Astrocyte (in vitro differentiated cells and primary cell): ENCODE measurements around the gene TCIRG1. TPM values are rescaled to one million over a fixed set of nuclear protein-coding genes. Genes with fewer than 3 reads are reported as not detected.

ENCODE experiments used
- DNase-seq: peaks from one replicate; pipeline ENCODE4 v3.0.0-alpha.2; 2010; ENCODE audit warnings: low read depth
- FAIRE-seq: peaks from 2 replicates; lab custom pipeline; 2011; peaks lifted over from hg19 to GRCh38; lab: Jason Lieb, UNC
- H2AFZ ChIP-seq: 2 replicates; pipeline ENCODE4 v1.6.0; 2012; ENCODE audit warnings: low read depth, low read length, inconsistent platforms
- H3K27ac ChIP-seq: 2 replicates; pipeline ENCODE4 v1.5.1; 2011; ENCODE audit warnings: low read depth, low read length, inconsistent platforms
- H3K27me3 ChIP-seq: 2 replicates; pipeline ENCODE4 v1.6.0; 2011; ENCODE audit warnings: low read length, inconsistent platforms; ENCODE audit not compliant: insufficient read depth
- H3K36me3 ChIP-seq: 2 replicates; pipeline ENCODE4 v1.5.1; 2011; ENCODE audit warnings: low read length, inconsistent platforms; ENCODE audit not compliant: insufficient read depth
- H3K4me1 ChIP-seq: 2 replicates; pipeline ENCODE4 v1.5.1; 2011; ENCODE audit warnings: low read length, inconsistent platforms; ENCODE audit not compliant: insufficient read depth
- H3K4me2 ChIP-seq: 2 replicates; pipeline ENCODE4 v1.6.0; 2012; ENCODE audit warnings: low read length, inconsistent platforms
- H3K4me3 ChIP-seq: 2 replicates; pipeline ENCODE4 v1.5.1; 2011; ENCODE audit warnings: low read depth, mild to moderate bottlenecking, low read length, inconsistent platforms; ENCODE audit not compliant: insufficient read depth
- H3K79me2 ChIP-seq: 2 replicates; pipeline ENCODE4 v1.6.0; 2012; ENCODE audit warnings: mild to moderate bottlenecking, low read length, inconsistent platforms; ENCODE audit not compliant: insufficient read depth
- H3K9ac ChIP-seq: 2 replicates; pipeline ENCODE4 v1.6.0; 2012; ENCODE audit warnings: mild to moderate bottlenecking, low read length, inconsistent platforms
- H3K9me3 ChIP-seq: 2 replicates; pipeline ENCODE4 v1.5.1; 2012; ENCODE audit warnings: low read depth, mild to moderate bottlenecking, low read length, inconsistent platforms; ENCODE audit not compliant: insufficient read depth
- H4K20me1 ChIP-seq: 2 replicates; pipeline ENCODE4 v1.6.0; 2012; ENCODE audit warnings: low read length, inconsistent platforms; ENCODE audit not compliant: insufficient read depth
- H3K27ac Mint-ChIP-seq: one replicate; pipeline ENCODE4 v1.8.0; 2021; ENCODE audit warnings: mild to moderate bottlenecking, mixed read lengths; ENCODE audit not compliant: unreplicated experiment
- H3K27me3 Mint-ChIP-seq: one replicate; pipeline ENCODE4 v1.8.0; 2021; ENCODE audit warnings: low read depth, mixed read lengths; ENCODE audit not compliant: unreplicated experiment
- H3K36me3 Mint-ChIP-seq: one replicate; pipeline ENCODE4 v1.8.0; 2021; ENCODE audit warnings: low read depth, mixed read lengths; ENCODE audit not compliant: unreplicated experiment
- H3K4me1 Mint-ChIP-seq: one replicate; pipeline ENCODE4 v1.8.0; 2021; ENCODE audit warnings: low read depth, mixed read lengths; ENCODE audit not compliant: unreplicated experiment
- H3K4me3 Mint-ChIP-seq: one replicate; pipeline ENCODE4 v1.8.0; 2021; ENCODE audit warnings: mild to moderate bottlenecking, moderate library complexity, mixed read lengths; ENCODE audit not compliant: unreplicated experiment
- H3K9me3 Mint-ChIP-seq: one replicate; pipeline ENCODE4 v1.8.0; 2021; ENCODE audit warnings: mild to moderate bottlenecking, mixed read lengths; ENCODE audit not compliant: unreplicated experiment
- EZH2 ChIP-seq: IDR thresholded peaks from 2 replicates; pipeline ENCODE4 v1.6.1; 2012; ENCODE audit warnings: mild to moderate bottlenecking, low read length, inconsistent platforms; ENCODE audit not compliant: insufficient read depth
- total RNA-seq: library from RNA; stranded (reverse); gene quantifications from 2 replicates; pipeline ENCODE4 v1.2.1, GENCODE V29; 2021
- TF ChIP-seq, protein P1 (sequence below): IDR thresholded peaks from 2 replicates; pipeline ENCODE4 v1.5.1; 2011; ENCODE audit warnings: low read depth, mild to moderate bottlenecking, inconsistent platforms, low read length, moderate library complexity; ENCODE audit not compliant: insufficient read depth

TCIRG1 gene
- total RNA-seq, 1 donor from 2014 or later, result 55.1 TPM

DNA sequence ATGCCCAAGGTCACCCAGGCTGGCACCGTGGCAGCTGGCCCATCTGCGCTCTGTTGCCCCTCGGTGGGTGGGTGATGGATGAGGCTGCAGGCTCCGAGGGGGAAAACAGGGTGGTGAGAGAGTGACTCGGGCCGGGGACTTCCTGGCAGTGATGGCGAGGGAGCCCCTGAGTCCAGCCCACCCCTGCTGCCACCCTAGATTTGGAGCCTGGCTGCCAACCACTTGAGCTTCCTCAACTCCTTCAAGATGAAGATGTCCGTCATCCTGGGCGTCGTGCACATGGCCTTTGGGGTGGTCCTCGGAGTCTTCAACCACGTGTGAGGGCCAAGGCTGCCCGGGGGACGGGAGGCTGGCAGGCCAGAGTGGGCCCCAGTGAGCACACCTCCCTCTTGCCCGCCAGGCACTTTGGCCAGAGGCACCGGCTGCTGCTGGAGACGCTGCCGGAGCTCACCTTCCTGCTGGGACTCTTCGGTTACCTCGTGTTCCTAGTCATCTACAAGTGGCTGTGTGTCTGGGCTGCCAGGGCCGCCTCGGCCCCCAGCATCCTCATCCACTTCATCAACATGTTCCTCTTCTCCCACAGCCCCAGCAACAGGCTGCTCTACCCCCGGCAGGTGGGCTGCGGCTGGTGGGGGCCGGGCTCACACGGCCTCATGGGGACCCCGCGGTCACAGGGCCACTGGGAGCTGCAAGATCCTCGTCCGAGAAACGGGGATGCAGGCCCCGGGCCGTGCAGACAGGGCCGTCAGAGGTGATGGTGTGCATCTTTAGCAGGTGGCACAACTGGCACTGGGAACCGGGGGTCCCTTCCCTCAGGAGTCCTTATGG lies 10.1 kb downstream of the TCIRG1 start:
- H3K9me3 ChIP-seq, result no peaks in the 10 kb centered on the region
- H3K36me3 Mint-ChIP-seq, result peaks cover 8% of the 10 kb centered on the region
- no peak overlapping the region for H3K27ac Mint-ChIP-seq
- H3K27me3 Mint-ChIP-seq, result no peaks in the 10 kb centered on the region
- H3K4me1 Mint-ChIP-seq, result peaks cover 8% of the 10 kb centered on the region
- DNase-seq (no peak), FAIRE-seq (no peak)
- H3K36me3 ChIP-seq, result no peaks in the 10 kb centered on the region
- peaks cover 7% of the 10 kb centered on the region for H3K4me1 ChIP-seq
- no peaks in the 10 kb centered on the region for H3K27me3 ChIP-seq
- H3K4me3 ChIP-seq, result no peak overlapping the region
- H3K9me3 Mint-ChIP-seq, result no peaks in the 10 kb centered on the region
- H3K9ac ChIP-seq, result no peak overlapping the region
- no peaks in the 10 kb centered on the region for H3K79me2 ChIP-seq
- H3K4me2 ChIP-seq, result no peak overlapping the region
- peaks cover 39% of the 10 kb centered on the region for H4K20me1 ChIP-seq
- no peak overlapping the region for H3K4me3 Mint-ChIP-seq
- H2AFZ ChIP-seq, result no peak overlapping the region
- no peak for TF ChIP-seq EZH2
- TF ChIP-seq, protein P1, sequence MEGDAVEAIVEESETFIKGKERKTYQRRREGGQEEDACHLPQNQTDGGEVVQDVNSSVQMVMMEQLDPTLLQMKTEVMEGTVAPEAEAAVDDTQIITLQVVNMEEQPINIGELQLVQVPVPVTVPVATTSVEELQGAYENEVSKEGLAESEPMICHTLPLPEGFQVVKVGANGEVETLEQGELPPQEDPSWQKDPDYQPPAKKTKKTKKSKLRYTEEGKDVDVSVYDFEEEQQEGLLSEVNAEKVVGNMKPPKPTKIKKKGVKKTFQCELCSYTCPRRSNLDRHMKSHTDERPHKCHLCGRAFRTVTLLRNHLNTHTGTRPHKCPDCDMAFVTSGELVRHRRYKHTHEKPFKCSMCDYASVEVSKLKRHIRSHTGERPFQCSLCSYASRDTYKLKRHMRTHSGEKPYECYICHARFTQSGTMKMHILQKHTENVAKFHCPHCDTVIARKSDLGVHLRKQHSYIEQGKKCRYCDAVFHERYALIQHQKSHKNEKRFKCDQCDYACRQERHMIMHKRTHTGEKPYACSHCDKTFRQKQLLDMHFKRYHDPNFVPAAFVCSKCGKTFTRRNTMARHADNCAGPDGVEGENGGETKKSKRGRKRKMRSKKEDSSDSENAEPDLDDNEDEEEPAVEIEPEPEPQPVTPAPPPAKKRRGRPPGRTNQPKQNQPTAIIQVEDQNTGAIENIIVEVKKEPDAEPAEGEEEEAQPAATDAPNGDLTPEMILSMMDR, result no peak
- H3K27ac ChIP-seq, result no peak overlapping the region

DNA sequence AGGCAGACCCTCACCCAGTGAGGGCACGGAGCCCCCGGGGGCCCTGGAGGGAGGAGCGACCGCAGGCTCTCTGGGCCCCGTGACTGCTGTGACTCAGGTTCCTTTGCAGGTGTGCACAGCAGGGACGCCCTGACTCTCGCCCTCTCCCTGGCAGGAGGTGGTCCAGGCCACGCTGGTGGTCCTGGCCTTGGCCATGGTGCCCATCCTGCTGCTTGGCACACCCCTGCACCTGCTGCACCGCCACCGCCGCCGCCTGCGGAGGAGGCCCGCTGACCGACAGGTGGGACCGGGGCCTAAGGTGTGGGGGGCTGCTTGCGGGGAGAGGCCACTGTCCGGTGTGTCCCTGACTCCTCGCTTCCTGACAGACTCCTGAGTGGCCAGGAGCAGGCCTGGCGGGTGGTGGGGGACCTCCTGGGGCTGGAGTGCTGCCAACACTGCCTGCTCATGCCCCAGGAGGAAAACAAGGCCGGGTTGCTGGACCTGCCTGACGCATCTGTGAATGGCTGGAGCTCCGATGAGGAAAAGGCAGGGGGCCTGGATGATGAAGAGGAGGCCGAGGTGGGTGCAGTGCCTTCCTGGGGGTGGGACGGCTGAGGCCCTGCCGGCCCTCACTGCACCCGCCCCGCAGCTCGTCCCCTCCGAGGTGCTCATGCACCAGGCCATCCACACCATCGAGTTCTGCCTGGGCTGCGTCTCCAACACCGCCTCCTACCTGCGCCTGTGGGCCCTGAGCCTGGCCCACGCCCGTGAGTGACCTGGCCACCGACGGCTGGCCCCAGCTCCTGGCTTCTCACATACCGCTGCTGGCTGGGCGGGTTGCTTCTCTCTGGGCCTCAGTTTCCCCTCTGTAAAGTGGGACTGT lies 10.9 kb downstream of the TCIRG1 start:
- no peaks in the 10 kb centered on the region for H3K9me3 ChIP-seq
- H4K20me1 ChIP-seq, result peaks cover 32% of the 10 kb centered on the region
- no peak overlapping the region for H3K4me2 ChIP-seq
- Mint-ChIP-seq H3K9me3 (no peaks in the 10 kb centered on the region), H3K4me1 (peaks cover 8% of the 10 kb centered on the region), H3K27me3 (no peaks in the 10 kb centered on the region), H3K27ac (no peak overlapping the region), H3K4me3 (no peak overlapping the region), H3K36me3 (peaks cover 12% of the 10 kb centered on the region)
- TF ChIP-seq, protein P1, result no peak
- TF ChIP-seq EZH2, result no peak
- no peak for FAIRE-seq
- H3K27ac ChIP-seq, result no peak overlapping the region
- no peaks in the 10 kb centered on the region for H3K36me3 ChIP-seq
- H3K4me1 ChIP-seq, result peaks cover 7% of the 10 kb centered on the region
- no peak overlapping the region for H3K9ac ChIP-seq
- H2AFZ ChIP-seq, result no peak overlapping the region
- H3K27me3 ChIP-seq, result no peaks in the 10 kb centered on the region
- no peaks in the 10 kb centered on the region for H3K79me2 ChIP-seq
- no peak for DNase-seq
- H3K4me3 ChIP-seq, result no peak overlapping the region
